ENCODE data around the gene THEM4.
"Not testable (repeated sequence)": the region's sequence is repeated elsewhere in the genome, so short reads cannot be mapped to it uniquely, and the experiment has no call there.

THEM4 gene

DNA sequence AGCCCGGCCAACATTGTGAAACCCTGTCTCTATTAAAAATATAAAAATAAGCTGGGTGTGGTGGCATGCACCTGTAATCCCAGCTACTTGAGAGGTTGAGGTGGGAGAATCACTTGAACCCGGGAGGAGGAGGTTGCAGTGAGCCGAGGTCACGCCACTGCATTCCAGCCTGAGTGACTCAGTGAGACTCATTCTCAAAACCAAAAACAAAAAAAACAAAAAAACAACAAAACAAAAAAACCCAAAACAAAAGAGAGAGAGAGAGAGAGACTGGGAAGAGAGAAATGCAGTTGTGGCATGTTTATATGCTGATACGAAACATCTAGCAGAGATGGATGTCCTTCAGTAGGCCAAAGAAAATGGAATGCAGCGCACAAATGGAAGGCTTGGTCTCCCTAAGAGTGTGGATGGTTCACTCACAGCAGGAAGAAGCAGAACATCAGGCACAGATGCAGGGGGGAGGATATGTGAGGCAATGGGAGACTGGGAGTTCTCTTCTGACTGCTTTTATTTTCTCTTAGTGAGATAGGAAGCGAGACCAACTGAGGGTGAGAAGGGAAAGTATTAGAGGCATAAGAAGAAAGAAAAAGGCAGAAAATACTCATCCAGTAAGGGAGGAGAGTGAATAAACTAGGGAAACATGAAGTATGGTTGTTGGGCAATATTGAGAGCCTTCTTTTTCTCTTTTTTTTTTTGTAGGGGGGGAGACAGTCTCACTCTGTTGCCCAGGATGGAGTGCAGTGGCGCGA, 16.0 kb downstream of the THEM4 start:
- DNase-seq (ENCODE audit: low read depth, low spot score) = no peak

DNA sequence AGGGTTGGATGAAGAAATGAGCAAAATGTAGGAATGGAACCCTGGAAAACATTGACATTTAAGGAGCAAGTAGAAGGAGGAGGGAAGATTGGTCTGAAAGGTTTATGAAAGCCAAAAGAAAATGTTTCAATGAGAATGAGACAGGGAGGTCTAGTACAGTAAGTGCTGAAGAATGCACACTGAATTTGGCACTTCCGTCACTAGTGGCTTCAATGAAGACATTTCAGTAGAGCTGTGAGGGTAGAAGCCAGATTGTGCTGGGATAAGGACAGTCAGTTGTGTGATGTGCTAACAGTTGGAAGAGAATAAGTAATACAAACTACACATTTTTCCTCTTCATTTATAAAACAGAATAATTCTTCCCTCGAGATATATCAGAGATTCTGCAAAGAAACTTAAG, 17.1 kb downstream of the THEM4 start:
- DNase-seq (ENCODE audit: low read depth, low spot score) = no peak

DNA sequence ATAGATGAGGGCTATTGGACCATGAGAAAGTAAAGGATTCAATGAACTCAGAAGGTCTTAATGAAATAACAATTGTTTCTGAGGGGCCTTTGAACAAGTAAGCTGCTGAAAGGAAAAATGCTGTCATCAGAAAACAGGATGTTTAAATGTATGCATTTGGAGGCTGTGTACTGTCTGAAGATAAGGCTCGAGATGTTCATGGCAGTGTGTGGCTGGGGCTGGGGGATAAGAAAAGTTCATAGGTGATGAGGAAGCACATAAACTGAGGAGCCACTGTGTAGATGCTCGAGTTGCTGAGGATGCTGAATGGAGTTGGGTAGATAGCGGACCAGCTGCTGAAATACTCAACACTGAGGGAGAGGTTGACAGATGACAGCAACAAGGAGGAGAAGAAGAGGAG, 17.8 kb downstream of the THEM4 start:
- no peak for DNase-seq (ENCODE audit: low read depth, low spot score)

DNA sequence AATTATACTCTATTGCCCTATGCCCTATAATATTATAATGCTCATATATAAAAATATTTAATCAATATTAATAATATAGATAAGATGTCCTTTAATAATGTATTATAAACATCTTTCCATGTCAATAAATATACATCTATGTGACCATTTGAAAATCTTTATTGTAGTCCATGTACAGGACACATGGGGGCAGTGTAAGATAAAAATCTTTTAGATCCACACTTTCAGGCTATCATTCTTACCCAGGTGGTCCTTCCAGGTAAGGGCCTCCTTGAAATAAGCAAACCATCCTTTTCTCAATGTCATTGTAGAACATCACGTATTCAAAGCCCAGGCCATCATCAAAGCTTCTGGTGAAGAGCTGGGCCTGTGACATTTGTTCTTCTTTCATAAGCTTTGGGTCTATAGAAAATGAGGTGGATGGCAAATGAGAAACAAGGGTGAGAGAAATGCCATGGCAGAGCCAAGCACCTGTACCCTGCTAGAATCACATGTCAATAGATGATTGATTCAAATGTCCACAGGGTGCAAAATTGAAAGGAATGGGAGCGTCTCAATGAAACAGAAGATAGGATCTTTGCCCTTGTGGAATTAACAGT, 20.2 kb downstream of the THEM4 start:
- no peak for DNase-seq (ENCODE audit: low read depth, low spot score)

DNA sequence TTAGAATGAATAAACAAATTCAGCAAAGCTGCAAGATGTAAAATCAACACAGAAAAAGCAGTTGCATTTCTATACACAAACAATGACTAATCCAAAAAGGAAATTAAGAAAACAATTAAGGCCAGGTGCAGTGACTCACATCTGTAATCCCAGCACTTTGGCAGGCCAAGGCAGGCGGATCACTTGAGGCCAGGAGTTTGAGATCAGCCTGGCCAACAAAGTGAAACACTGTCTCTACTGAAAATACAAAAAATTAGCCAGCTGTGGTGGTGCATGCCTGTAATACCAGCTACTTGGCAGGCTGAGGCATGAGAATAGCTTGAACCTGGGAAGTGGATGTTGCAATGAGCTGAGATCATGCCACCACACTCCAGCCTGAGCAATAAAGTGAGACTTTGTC, 22.3 kb downstream of the THEM4 start:
- no peak for DNase-seq (ENCODE audit: low read depth, low spot score)

DNA sequence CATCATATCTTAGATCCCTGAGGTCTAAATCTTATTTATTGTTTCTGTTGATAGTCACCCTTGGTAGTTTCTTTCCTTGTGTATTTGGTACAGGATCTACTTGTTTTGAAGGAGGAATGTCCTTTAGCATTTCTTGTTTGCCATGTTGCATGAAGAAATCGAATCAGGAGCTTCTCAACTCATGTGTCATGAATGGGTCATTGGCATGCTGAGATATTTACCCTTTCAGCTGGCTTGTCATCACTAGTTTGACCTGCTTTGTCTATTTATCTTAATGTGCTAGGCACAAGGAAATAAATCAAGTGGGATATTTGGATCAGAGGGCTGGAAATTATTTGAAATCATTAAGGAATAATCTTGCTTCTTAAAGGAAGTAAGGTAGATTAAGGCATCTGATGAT, 23.8 kb downstream of the THEM4 start:
- DNase-seq (ENCODE audit: low read depth, low spot score) = no peak

DNA sequence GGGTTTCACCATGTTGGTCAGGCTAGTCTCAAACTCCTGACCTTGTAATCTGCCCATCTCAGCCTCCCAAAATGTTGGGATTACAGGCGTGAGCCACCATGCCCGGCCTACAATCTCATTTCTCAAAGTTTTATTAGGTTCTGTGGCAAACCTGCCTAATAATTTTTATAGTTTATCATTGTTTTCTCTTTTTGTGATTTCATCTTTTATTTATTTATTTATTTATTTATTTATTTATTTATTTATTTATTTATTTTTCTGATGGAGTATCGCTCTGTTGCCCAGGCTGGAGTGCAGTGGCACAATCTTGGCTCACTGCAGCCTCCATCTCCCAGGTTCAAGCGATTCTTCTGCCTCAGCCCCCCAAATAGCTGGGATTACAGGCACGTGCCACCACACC, 24.4 kb downstream of the THEM4 start:
- not testable (repeated sequence) for DNase-seq (ENCODE audit: low read depth, low spot score)

DNA sequence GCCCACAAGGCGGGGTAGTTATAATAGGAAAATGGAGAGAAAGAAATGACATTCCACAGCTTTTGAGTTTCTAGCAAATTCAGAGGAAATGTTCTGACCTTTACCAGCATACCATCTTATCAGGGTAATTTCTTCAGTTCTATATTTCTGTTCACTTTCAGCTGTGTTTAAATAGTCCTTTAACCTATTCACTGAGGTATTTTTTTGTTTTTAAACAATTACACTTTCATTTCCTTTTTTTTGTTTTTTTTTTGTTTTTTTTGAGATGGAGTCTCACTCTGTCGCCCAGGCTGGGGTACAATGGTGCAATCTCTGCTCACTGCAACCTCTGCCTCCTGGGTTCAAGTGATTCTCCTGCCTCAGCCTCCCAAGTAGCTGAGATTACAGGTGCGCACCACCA, 24.9 kb downstream of the THEM4 start:
- DNase-seq (ENCODE audit: low read depth, low spot score) = not testable (repeated sequence)

DNA sequence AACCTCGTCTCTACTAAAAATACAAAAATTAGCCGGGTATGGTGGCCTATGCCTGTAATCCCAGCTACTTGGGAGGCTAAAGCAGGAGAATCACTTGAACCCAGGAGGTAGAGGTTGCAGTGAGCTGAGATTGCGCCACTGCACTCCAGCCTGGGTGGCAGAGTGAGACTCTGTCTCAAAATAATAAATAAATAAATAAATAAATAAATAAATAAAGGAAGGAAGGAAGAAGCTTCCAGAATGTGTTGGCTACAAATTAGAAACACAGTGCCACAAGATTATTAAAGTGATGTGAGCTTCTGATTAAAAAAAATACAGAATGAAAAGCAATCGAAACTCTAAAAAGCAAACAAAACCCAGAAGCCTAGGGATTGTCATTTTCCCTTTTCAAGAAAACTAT, 25.4 kb downstream of the THEM4 start:
- DNase-seq (ENCODE audit: low read depth, low spot score) = not testable (repeated sequence)

DNA sequence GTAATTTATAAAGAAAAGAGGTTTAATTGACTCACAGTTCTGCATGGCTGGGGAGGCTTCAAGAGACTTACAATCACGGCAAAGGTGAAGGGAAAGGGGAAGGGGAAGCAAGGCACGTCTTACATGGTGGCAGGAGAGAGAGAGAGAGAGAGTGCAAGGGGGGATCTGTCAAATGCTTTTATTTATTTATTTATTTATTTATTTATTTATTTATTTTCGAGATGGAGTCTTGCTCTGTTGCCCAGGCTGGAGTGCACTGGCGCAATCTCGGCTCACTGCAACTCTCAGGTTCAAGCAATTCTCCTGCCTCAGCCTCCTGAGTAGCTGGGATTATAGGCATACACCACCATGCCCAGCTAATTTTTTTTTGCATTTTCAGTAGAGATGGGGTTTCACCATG, 26.4 kb downstream of the THEM4 start:
- DNase-seq (ENCODE audit: low read depth, low spot score) = not testable (repeated sequence)

DNA sequence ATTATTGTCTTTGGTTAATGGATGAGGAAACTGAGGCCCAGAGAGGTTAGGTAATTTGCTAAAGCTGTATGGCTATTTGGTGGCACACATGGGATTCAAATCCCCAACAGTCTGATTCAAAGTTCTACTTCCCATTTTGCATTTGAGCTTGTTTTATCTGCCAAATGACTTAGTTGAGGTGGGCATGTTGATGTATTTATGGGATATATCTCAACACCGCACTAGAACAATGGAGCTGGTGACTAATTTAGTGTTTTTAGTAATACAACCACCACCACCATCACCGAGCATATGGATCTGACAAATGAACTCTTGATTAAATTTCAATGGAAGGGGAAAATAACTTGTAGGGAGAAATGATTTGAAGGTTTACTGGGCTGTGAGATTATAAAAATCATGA, 26.8 kb downstream of the THEM4 start:
- DNase-seq (ENCODE audit: low read depth, low spot score) = no peak

DNA sequence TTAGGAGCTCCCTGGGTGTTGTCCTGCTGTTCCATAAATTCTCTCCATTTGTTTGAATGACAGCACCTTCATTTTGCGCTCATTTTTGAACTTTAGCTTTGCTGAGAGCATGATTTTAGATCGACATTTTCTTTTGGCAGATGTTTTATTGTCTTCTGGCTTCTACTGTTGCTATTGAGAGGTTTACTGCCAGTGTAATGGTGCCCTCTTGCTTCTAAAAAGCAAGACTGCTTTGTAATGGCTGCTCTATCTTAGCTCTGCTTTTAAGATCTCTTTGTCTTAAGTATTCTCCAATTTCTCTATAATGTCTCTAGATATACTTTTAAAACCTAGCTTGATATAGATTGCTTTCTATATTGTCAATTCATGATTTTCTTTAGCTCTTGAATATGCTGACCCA, 27.8 kb downstream of the THEM4 start:
- no peak for DNase-seq (ENCODE audit: low read depth, low spot score)

DNA sequence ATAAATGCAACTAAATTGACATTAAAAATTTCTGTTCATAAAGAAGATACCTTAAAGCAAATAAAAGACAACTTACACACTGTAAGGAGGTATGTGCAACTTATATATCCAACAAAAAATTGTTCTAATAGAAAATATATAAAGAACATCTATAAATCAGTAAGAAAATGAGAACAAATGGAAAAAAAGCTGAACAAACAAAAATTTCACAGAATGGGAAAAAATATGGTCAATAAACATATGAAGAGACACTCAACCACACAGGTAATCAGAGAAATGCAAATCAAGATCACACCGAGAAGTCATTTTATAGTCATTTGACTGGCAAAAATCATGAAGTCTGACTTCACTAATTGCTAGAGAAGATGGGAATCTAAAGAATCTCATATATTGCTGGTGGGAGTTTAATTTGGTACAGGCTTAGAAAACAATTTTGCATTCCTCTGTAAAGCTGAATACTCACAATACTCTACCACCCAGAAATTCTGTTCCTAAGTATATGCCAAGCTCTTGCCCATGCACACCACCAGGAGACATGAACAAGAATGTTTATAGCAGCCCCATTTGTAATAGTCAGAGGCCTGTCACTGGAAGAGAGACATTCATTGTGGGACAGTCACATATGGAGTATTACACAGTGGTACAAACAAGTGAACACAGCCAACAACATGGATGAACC, 33.8 kb downstream of the THEM4 start:
- DNase-seq (ENCODE audit: low read depth, low spot score) = no peak

DNA sequence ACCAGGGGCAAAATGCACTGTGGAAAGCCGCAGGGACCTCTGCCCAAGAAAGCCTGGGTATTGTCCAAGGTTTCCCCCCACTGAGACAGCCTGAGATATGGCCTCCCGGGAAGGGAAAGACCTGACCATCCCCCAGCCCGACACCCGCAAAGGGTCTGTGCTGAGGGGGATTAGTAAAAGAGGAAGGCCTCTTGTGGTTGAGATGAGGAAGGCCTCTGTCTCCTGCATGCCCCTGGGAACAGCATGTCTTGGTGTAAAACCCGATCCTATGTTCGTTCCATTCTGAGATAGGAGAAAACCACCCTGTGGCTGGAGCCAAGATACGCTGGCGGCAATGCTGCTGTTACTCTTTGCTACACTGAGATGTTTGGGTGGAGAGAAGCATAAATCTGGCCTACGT, 36.5 kb downstream of the THEM4 start:
- DNase-seq (ENCODE audit: low read depth, low spot score) = peak; percentile 32

DNA sequence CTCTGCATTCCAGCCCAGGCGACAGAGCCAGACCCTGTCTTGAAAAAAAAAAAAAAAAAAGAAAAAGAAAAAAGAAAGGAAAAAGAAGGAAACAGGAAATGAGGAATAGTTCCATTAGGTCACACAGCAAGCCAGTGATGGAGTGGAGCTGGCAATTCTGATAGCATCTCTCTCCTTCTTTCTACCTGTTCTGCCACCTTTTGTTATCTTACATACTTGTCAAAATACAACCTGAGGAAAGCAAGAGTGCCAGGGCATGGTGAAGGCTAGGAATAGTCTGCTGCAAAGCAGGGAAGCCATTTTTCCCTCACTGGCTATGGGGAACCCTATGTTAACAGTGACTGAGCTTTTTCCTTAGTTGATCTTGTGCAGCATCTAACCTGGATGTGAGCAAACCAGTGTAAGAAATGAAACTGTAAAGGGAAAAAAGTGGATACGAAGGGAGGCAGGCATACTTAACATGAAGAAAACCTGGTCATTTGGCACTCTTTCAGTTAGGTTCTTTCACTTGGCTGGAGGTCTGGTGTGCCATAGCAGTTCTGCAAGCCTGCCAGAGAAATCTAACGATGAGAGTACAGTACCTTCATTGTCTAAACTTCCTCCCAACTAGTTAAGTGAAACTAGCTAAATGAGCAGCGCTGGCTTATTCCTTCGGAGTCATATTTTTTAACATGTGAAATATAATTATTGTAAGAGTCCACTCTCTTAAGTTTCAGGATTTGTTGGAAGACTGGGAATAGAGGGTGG, 37.9 kb downstream of the THEM4 start:
- no peak for DNase-seq (ENCODE audit: low read depth, low spot score)

DNA sequence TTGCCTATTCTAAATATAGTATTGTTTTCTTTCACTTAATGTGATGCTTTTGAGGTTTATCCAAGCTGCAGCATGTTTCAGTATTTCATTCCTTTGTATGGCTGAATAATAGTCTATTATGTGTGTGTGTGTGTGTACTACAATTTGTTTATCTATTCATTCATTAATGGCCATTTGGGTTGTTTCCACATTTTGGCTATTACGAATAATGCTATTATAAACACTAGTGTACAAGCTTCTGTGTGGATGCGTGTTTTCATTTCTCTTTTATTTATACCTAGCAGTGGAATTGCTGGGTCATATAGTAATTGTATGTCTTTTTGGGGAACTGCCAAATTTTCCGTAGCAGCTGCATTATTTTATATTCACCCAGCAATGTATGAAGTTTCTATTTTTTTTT, 40.8 kb downstream of the THEM4 start:
- no peak for DNase-seq (ENCODE audit: low read depth, low spot score)

DNA sequence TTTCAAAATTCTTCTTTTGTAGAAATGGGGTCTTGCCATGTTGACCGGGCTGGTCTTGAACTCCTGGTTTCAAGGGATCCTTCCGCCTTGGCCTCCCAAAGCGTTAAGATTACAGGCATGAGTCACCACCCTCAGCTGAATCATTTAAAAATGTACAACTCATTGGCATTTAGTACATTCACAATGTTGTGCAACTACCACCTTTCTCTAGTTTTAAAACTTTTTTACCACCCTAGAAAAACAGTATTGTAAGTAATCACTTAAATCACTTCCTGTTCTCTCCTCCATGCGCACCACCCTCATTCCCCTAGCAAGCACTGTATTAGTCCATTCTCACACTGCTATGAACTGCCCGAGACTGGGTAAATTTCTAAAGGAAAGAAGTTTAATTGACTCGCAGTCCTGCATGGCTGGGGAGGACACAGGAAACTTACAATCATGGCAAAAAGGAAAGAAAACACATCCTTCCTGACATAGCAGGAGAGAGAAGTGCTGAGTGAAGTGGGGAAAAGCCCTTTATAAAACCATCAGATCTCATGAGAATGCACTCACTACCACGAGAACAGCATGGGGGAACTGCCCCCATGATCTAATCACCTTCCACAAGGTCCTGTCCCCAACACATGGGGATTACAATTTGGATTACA, 41.4 kb downstream of the THEM4 start:
- DNase-seq (ENCODE audit: low read depth, low spot score) = no peak

DNA sequence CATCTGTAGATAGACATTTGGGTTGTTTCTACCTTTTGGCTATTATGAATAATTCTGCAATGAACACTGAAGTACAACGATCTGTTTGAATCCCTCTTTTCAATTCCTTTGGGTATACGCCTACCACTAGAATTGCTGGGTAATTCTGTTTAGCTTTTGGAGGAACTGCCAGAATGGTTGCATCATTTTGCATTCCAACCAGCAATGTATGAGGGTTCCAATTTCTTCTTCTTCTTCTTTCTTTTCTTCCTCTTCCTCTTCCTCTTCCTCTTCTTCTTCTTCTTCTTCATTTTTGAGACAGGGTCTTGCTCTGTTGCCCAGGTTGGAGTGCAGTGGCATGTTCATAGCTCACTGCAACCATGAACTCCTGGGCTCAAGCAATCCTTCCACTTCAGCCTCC, 42.0 kb downstream of the THEM4 start:
- no peak for DNase-seq (ENCODE audit: low read depth, low spot score)

DNA sequence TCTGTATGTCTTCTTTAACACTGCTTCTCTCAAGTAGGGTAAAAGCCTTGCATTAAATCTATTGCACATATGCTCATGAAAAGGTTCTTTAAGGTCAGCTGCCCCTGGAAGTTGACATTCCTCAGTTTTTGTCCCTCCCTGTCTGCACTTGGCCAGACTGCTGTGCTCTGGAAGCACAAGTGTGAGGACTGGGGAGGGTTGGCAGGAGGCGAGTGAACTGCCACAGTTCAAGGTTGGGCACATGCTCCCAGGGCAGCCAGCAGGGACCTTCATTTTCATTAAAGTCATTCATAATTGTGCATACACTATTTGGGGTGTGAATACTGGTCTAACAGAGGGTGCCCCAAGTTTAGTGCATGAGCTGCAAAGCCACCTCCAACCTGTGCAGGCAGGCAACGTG, 44.9 kb downstream of the THEM4 start:
- DNase-seq (ENCODE audit: low read depth, low spot score) = no peak

DNA sequence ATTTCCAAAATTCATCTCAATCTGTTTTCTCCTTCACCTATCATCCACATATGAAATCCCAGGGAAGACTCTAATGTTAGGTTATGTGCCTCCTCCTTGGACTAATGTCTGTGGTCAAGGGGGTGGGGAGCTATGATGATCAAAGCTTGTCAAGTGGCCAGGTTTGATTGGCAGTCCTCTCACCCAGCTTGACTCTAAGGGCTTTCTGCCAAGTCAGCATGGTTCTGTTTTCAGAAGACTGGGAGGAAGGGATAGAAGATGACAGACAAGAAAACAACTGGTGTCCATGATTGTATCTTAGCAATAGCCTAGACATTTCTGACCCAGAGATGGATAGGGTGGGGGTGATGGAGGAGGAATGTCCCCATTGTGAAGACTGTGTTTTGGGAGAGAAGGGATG, 46.7 kb downstream of the THEM4 start:
- no peak for DNase-seq (ENCODE audit: low read depth, low spot score)

DNA sequence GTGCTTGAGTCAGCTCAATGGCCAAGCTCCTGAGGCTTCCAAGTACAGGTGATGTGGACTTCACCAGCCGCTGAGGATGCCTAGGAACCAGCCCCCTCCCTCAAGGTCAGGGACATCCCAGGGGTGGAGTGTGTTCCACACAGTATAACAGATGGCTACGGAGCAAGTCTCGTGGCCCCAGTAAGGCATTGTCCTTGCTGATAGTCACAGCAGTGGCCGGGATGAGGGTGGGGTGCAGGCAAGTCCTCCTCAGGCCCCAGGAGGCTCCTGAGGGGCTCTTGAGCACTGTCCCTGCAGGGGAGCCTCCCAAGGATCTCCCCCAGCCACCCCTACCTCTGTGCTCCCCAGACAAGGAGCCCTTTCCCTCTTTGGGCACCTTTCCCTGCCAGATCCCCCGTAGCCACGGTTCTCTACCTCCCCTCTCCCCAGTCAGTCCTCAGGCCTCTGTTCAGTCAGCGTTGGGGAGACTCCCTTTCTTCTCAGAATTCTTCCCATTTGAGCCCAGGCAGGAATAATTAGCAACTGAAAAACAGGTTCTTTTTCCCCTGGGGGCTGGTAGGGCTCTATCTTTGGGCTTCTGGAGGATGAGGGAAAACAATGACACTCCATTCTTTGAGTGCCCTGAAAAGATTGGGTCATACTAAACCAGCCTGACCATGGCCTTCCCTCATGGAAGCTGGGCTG, 48.7 kb downstream of the THEM4 start:
- peak; percentile 94 for DNase-seq (ENCODE audit: low read depth, low spot score)
